ENCODE data around the gene SKA3. TPM values are rescaled to one million over a fixed set of nuclear protein-coding genes. Genes with fewer than 3 reads are reported as not detected.

The SKA3 gene
- total RNA-seq, 4 donors from 2014 or later = 0.13 to 0.24 TPM; not detected in 2

- Histone ChIP-seq H3K4me1 (peaks cover 8 to 17% of the 10 kb centered on the region in 2 donors), H3K27ac (no peak overlapping the region), H3K36me3 (peaks cover 2 to 10% of the 10 kb centered on the region in 2 donors), H3K9me3 (no peaks in the 10 kb centered on the region), H3K27me3 (no peaks in the 10 kb centered on the region), H3K4me3 (no peak overlapping the region)
- no peak for ATAC-seq
- no peak for DNase-seq
- in situ Hi-C loops (cut with MboI; ENCODE audit: low sequenced_read_pairs in 4 of 4) = no loop called here
- TF ChIP-seq CTCF (IDR thresholded peaks at IDR 0.05 in 4 of 5, conservative IDR thresholded peaks at IDR 0.05 in 1 of 5) (no peak), POLR2A (IDR thresholded peaks at IDR 0.05) (no peak)
- intact Hi-C loops (cut with DNase I; ENCODE audit: low total_unique reads) = no loop called here
These were observed 24.0 kb downstream of the SKA3 start for GRCh38 chr13:21152251-21152899.

- in situ Hi-C loops (cut with MboI; ENCODE audit: low sequenced_read_pairs in 4 of 4) (no loop called here), intact Hi-C loops (cut with DNase I; ENCODE audit: low total_unique reads) (no loop called here)
- ATAC-seq (no peak), DNase-seq (no peak)
- no peak overlapping the region for H3K4me3 ChIP-seq
- H3K27me3 ChIP-seq = no peaks in the 10 kb centered on the region
- peaks cover 8 to 29% of the 10 kb centered on the region in 2 donors for H3K36me3 ChIP-seq
- peaks cover 8 to 17% of the 10 kb centered on the region in 2 donors for H3K4me1 ChIP-seq
- H3K9me3 ChIP-seq = no peaks in the 10 kb centered on the region
- H3K27ac ChIP-seq = no peak overlapping the region
- TF ChIP-seq CTCF (IDR thresholded peaks at IDR 0.05 in 4 of 5, conservative IDR thresholded peaks at IDR 0.05 in 1 of 5) = no peak
- no peak for TF ChIP-seq POLR2A (IDR thresholded peaks at IDR 0.05)
These were observed 26.3 kb downstream of the SKA3 start for GRCh38 chr13:21150013-21150412.

- no peak for DNase-seq
- Histone ChIP-seq H3K27ac (no peak overlapping the region), H3K27me3 (no peaks in the 10 kb centered on the region), H3K9me3 (no peaks in the 10 kb centered on the region), H3K4me3 (no peak overlapping the region), H3K4me1 (peaks cover 8 to 17% of the 10 kb centered on the region in 2 donors), H3K36me3 (peaks cover 8 to 29% of the 10 kb centered on the region in 2 donors)
- intact Hi-C loops (cut with DNase I; ENCODE audit: low total_unique reads) = no loop called here
- in situ Hi-C loops (cut with MboI; ENCODE audit: low sequenced_read_pairs in 4 of 4) = no loop called here
- TF ChIP-seq CTCF (IDR thresholded peaks at IDR 0.05 in 4 of 5, conservative IDR thresholded peaks at IDR 0.05 in 1 of 5) (no peak), POLR2A (IDR thresholded peaks at IDR 0.05) (no peak)
- ATAC-seq = peak in 1 of 2 donors; percentile 51
These were observed 26.8 kb downstream of the SKA3 start for GRCh38 chr13:21149568-21149967.

- Histone ChIP-seq H3K4me1 (peaks cover 8 to 19% of the 10 kb centered on the region in 2 donors), H3K27ac (no peak overlapping the region), H3K9me3 (no peaks in the 10 kb centered on the region), H3K4me3 (no peak overlapping the region), H3K36me3 (peaks cover 8 to 29% of the 10 kb centered on the region in 2 donors), H3K27me3 (no peaks in the 10 kb centered on the region)
- intact Hi-C loops (cut with DNase I; ENCODE audit: low total_unique reads) = no loop called here
- TF ChIP-seq POLR2A (IDR thresholded peaks at IDR 0.05) (no peak), CTCF (IDR thresholded peaks at IDR 0.05 in 4 of 5, conservative IDR thresholded peaks at IDR 0.05 in 1 of 5) (no peak)
- DNase-seq = no peak
- ATAC-seq = no peak
- in situ Hi-C loops (cut with MboI; ENCODE audit: low sequenced_read_pairs in 4 of 4) = no loop called here
These were observed 27.6 kb downstream of the SKA3 start for GRCh38 chr13:21148557-21149258.
